HG03095 (cell line): ENCODE results near the gene CD28.
"Not testable (repeated sequence)": the region's sequence is repeated elsewhere in the genome, so short reads cannot be mapped to it uniquely, and the experiment has no call there.

Source experiments
- ATAC-seq: cut with Tn5 transposase; IDR thresholded peaks from one replicate; pipeline ENCODE4 v1.9.1; 2021; ENCODE audit warnings: moderate library complexity; ENCODE audit not compliant: unreplicated experiment

The CD28 gene

GRCh38 chr2:203743441-203743981, 37.1 kb downstream of the CD28 start:
- no peak for ATAC-seq

GRCh38 chr2:203744091-203744490, 37.7 kb downstream of the CD28 start:
- no peak for ATAC-seq

GRCh38 chr2:203745267-203745666, 38.8 kb downstream of the CD28 start:
- no peak for ATAC-seq

- no peak for ATAC-seq
These were observed 42.1 kb downstream of the CD28 start for GRCh38 chr2:203748331-203749126.

GRCh38 chr2:203750346-203751068, 44.1 kb downstream of the CD28 start:
- no peak for ATAC-seq

GRCh38 chr2:203751685-203752271, 45.3 kb downstream of the CD28 start:
- ATAC-seq = no peak

- ATAC-seq = no peak
These were observed 49.7 kb downstream of the CD28 start for GRCh38 chr2:203756161-203756560.

- no peak for ATAC-seq
These were observed 52.6 kb downstream of the CD28 start for GRCh38 chr2:203758841-203759689.

GRCh38 chr2:203759690-203760365, 53.4 kb downstream of the CD28 start:
- ATAC-seq = no peak

- ATAC-seq = no peak
These were observed 54.7 kb downstream of the CD28 start for GRCh38 chr2:203761121-203761520.

GRCh38 chr2:203763241-203763937, 57.0 kb downstream of the CD28 start:
- ATAC-seq = no peak

- peak; percentile 59 for ATAC-seq
These were observed 57.7 kb downstream of the CD28 start for GRCh38 chr2:203763938-203764664.

GRCh38 chr2:203772456-203773165, 66.2 kb downstream of the CD28 start:
- no peak for ATAC-seq

GRCh38 chr2:203774760-203775159, 68.3 kb downstream of the CD28 start:
- no peak for ATAC-seq

GRCh38 chr2:203775684-203776083, 69.2 kb downstream of the CD28 start:
- no peak for ATAC-seq

- ATAC-seq = no peak
These were observed 70.6 kb downstream of the CD28 start for GRCh38 chr2:203777030-203777429.

- ATAC-seq = not testable (repeated sequence)
These were observed 73.1 kb downstream of the CD28 start for GRCh38 chr2:203779477-203780073.

GRCh38 chr2:203780231-203780630, 73.8 kb downstream of the CD28 start:
- ATAC-seq = no peak
